Keratinocyte (primary cell): ENCODE results near the gene SLC17A9. TPM values are rescaled to one million over a fixed set of nuclear protein-coding genes. Genes with fewer than 3 reads are reported as not detected.
"Not testable (repeated sequence)": the region's sequence is repeated elsewhere in the genome, so short reads cannot be mapped to it uniquely, and the experiment has no call there.

Source experiments
- DNase-seq: peaks from one replicate; pipeline ENCODE4 v3.0.0-alpha.2; 2011; ENCODE audit warnings: low read depth, missing footprints, low spot score
- FAIRE-seq: peaks from 2 replicates; lab custom pipeline; 2011; peaks lifted over from hg19 to GRCh38; lab: Jason Lieb, UNC
- H2AFZ ChIP-seq: 2 replicates; pipeline ENCODE4 v1.6.0; 2012; ENCODE audit warnings: low read length, control low read depth, inconsistent platforms; ENCODE audit not compliant: control insufficient read depth
- H3K27ac ChIP-seq: 2 replicates; pipeline ENCODE4 v1.5.1; 2011; ENCODE audit warnings: low read length; ENCODE audit not compliant: control insufficient read depth, insufficient read depth
- H3K27me3 ChIP-seq: 3 replicates; pipeline ENCODE4 v1.6.0; 2011; ENCODE audit warnings: low read length; ENCODE audit not compliant: control insufficient read depth, insufficient read depth; ENCODE audit errors: extremely low read depth
- H3K36me3 ChIP-seq, 2 experiments: 2 replicates in 1 of 2; 3 replicates in 1 of 2; pipeline ENCODE4 v1.5.1; 2011; ENCODE audit warnings: low read length in 2 of 2, mild to moderate bottlenecking in 1 of 2; ENCODE audit not compliant: control insufficient read depth in 2 of 2, insufficient read depth in 2 of 2; ENCODE audit errors: extremely low read depth in 1 of 2
- H3K4me1 ChIP-seq: 3 replicates; pipeline ENCODE4 v1.5.1; 2011; ENCODE audit warnings: low read length; ENCODE audit not compliant: control insufficient read depth, insufficient read depth; ENCODE audit errors: extremely low read depth
- H3K4me2 ChIP-seq: 3 replicates; pipeline ENCODE4 v1.6.0; 2011; ENCODE audit warnings: low read depth, low read length; ENCODE audit not compliant: control insufficient read depth, insufficient read depth; ENCODE audit errors: extremely low read depth
- H3K4me3 ChIP-seq, 3 experiments: fragments of 200-600 bp in 1 of 3; sonication (generic) in 1 of 3; 2 replicates in 2 of 3; 3 replicates in 1 of 3; pipeline ENCODE4 v1.5.1; 2011 to 2016; ENCODE audit warnings: low read length in 3 of 3, mild to moderate bottlenecking in 3 of 3, control low read depth in 2 of 3, inconsistent platforms in 1 of 3, low read depth in 1 of 3, mixed read lengths in 1 of 3, mixed run types in 1 of 3, moderate library complexity in 1 of 3; ENCODE audit not compliant: control insufficient read depth in 2 of 3, insufficient read depth in 2 of 3; ENCODE audit errors: extremely low read depth in 1 of 3
- H3K79me2 ChIP-seq: 2 replicates; pipeline ENCODE4 v1.6.0; 2012; ENCODE audit warnings: low read length; ENCODE audit not compliant: control insufficient read depth, insufficient read depth
- H3K9ac ChIP-seq: 3 replicates; pipeline ENCODE4 v1.6.0; 2011; ENCODE audit warnings: low read length; ENCODE audit not compliant: control insufficient read depth, insufficient read depth; ENCODE audit errors: extremely low read depth
- H3K9me1 ChIP-seq: 3 replicates; pipeline ENCODE4 v1.6.0; 2011; ENCODE audit warnings: low read length; ENCODE audit not compliant: control insufficient read depth, insufficient read depth; ENCODE audit errors: extremely low read depth
- H3K9me3 ChIP-seq: 2 replicates; pipeline ENCODE4 v1.5.1; 2012; ENCODE audit warnings: low read depth, low read length; ENCODE audit not compliant: control insufficient read depth
- H4K20me1 ChIP-seq: 3 replicates; pipeline ENCODE4 v1.6.0; 2011; ENCODE audit warnings: low read length; ENCODE audit not compliant: control insufficient read depth, insufficient read depth; ENCODE audit errors: extremely low read depth
- CTCF ChIP-seq, 3 experiments: IDR thresholded peaks in 1 of 3; conservative IDR thresholded peaks in 1 of 3; optimal IDR thresholded peaks in 1 of 3; 2 replicates in 2 of 3; 3 replicates in 1 of 3; pipeline versions ENCODE3 to v1.5.1; 2011; ENCODE audit warnings: low read length in 3 of 3, mild to moderate bottlenecking in 3 of 3, moderate library complexity in 2 of 3, control low read depth in 1 of 3, inconsistent platforms in 1 of 3; ENCODE audit not compliant: insufficient read depth in 2 of 3; ENCODE audit errors: extremely low read depth in 1 of 3
- EZH2 ChIP-seq: IDR thresholded peaks from one replicate; pipeline ENCODE4 v1.6.1; 2012; ENCODE audit warnings: inconsistent platforms, mild to moderate bottlenecking, low read length, moderate library complexity
- dilution Hi-C: fragments of 300-500 bp; cut with MboI; formaldehyde crosslinking; loops from one replicate; pipeline ENCODE4 v1.7.0; 2020; ENCODE audit warnings: low sequenced_read_pairs; ENCODE audit not compliant: extremely low pct_ligation_motif_present
- polyA plus RNA-seq, 5 experiments: library from polyadenylated mRNA; depleted of rRNA in 3 of 5; stranded (reverse) in 3 of 5; stranded (forward) in 1 of 5; unstranded in 1 of 5; fragments of >200 nt; gene quantifications; 1 replicate in 1 of 5; 2 replicates in 3 of 5; 3 replicates in 1 of 5; pipeline versions ENCODE4 v1.2.1 to v1.2.3, GENCODE V29; 2011 to 2012; ENCODE audit warnings: missing spikeins in 2 of 5, low read depth in 1 of 5, low replicate concordance in 1 of 5

The SLC17A9 gene
- polyA plus RNA-seq, 1 donor (not counting 4 experiments of a cell fraction or from before 2014, with no cell fraction given) = not detected

- Histone ChIP-seq H3K36me3 (peaks cover 0 to 9% of the 10 kb centered on the region in 2 experiments), H3K27ac (peak overlapping the region; percentile 25), H3K9me1 (peaks cover 15% of the 10 kb centered on the region), H2AFZ (no peak overlapping the region), H4K20me1 (peaks cover 70% of the 10 kb centered on the region), H3K4me2 (peak overlapping the region; percentile 20), H3K4me1 (peaks cover 43% of the 10 kb centered on the region), H3K9me3 (no peaks in the 10 kb centered on the region), H3K4me3 (no peak overlapping the region), H3K9ac (peak overlapping the region; percentile 40), H3K27me3 (no peaks in the 10 kb centered on the region), H3K79me2 (peaks cover 98% of the 10 kb centered on the region)
- DNase-seq (no peak), FAIRE-seq (peak; percentile 32)
- dilution Hi-C loops = no loop called here
- TF ChIP-seq EZH2 (no peak), CTCF (optimal IDR thresholded peaks at IDR 0.05 in 1 of 3, IDR thresholded peaks at IDR 0.05 in 1 of 3, conservative IDR thresholded peaks at IDR 0.05 in 1 of 3; ENCODE audit: extremely low read depth in 1 of 3, insufficient read depth in 2 of 3, low read length in 3 of 3) (peak; percentile 73 to 89 (median 76))
Measured at GRCh38 chr20:62921119-62921687, 31.3 kb upstream of the SLC17A9 start.

- no peak for FAIRE-seq
- Histone ChIP-seq H3K27ac (peak overlapping the region; percentile 65), H3K27me3 (no peaks in the 10 kb centered on the region), H3K9me1 (peaks cover 12% of the 10 kb centered on the region), H3K4me2 (peak overlapping the region; percentile 99), H3K9me3 (no peaks in the 10 kb centered on the region), H3K4me1 (peaks cover 46% of the 10 kb centered on the region), H2AFZ (no peak overlapping the region), H3K79me2 (peaks cover 96% of the 10 kb centered on the region), H3K36me3 (peaks cover 0 to 8% of the 10 kb centered on the region in 2 experiments), H4K20me1 (peaks cover 58% of the 10 kb centered on the region), H3K9ac (no peak overlapping the region), H3K4me3 (no peak overlapping the region)
- TF ChIP-seq EZH2 = no peak
- TF ChIP-seq CTCF (optimal IDR thresholded peaks at IDR 0.05 in 1 of 3, IDR thresholded peaks at IDR 0.05 in 1 of 3, conservative IDR thresholded peaks at IDR 0.05 in 1 of 3; ENCODE audit: extremely low read depth in 1 of 3, insufficient read depth in 2 of 3, low read length in 3 of 3) = no peak
- DNase-seq = no peak
- dilution Hi-C loops = no loop called here
Measured at GRCh38 chr20:62922451-62922921, 30.0 kb upstream of the SLC17A9 start.

GRCh38 chr20:62923059-62923668 is 29.3 kb upstream of the SLC17A9 start:
- Histone ChIP-seq H3K9me1 (peaks cover 11% of the 10 kb centered on the region), H3K4me1 (peaks cover 49% of the 10 kb centered on the region), H3K79me2 (peaks cover 96% of the 10 kb centered on the region), H3K9ac (peak overlapping the region; percentile 98), H3K4me2 (peak overlapping the region; percentile 99), H3K4me3 (peak overlapping the region in 2 of 3 experiments; percentile 89 to 91), H3K27ac (peak overlapping the region; percentile 97), H4K20me1 (peaks cover 52% of the 10 kb centered on the region)
- H3K9me3 ChIP-seq, DNase-seq, dilution Hi-C loops, FAIRE-seq, H2AFZ ChIP-seq, H3K36me3 ChIP-seq, H3K27me3 ChIP-seq: not testable (repeated sequence)
